HL-60 (cell line): ENCODE data around the gene ARNT2.

Source experiments
- CTCF ChIP-seq: IDR thresholded peaks from one replicate; pipeline ENCODE4 v1.5.1; 2011; ENCODE audit warnings: low read length, control low read depth, inconsistent platforms; ENCODE audit not compliant: insufficient read depth
- POLR2AphosphoS5 ChIP-seq: IDR thresholded peaks from 2 replicates; pipeline ENCODE4 v1.6.1; 2012; ENCODE audit warnings: low read depth
- REST ChIP-seq: IDR thresholded peaks from 2 replicates; pipeline ENCODE4 v1.6.1; 2012; ENCODE audit warnings: low read depth; ENCODE audit not compliant: insufficient replicate concordance
- SPI1 ChIP-seq: IDR thresholded peaks from 2 replicates; pipeline ENCODE4 v1.6.1; 2012; ENCODE audit warnings: low read depth, mild to moderate bottlenecking, borderline replicate concordance

- no peak for TF ChIP-seq CTCF
- TF ChIP-seq REST: no peak
- TF ChIP-seq POLR2AphosphoS5: no peak
- TF ChIP-seq SPI1: no peak
These were observed 235.0 kb downstream of the ARNT2 start for GRCh38 chr15:80639168-80639555.
